Germinal center (tissue), 1 donor: ENCODE data around the gene RBFA.

ENCODE experiments used
- DNase-seq: peaks from one replicate; pipeline ENCODE4 v3.0.0; 2012; ENCODE audit warnings: mixed read lengths, low spot score

Gene RBFA

DNA sequence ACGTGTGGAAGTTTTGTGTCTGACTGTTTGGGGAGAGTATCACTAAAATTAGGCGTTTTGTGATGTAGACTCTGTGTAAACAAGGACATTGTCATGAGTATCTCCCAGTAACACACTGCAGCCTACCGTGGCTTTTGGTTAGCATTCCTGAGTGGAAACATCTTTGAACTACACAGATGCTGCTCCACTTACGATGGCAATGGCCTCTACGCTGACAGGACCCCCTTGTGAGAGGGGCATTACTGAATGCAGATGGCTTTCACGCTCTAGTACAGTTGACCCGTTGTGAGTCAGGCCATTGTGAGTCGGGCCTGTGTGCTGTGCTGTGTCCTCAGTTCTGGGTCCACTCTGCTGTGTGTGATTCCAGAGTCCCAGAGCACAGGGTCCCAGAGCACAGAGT lies 40.5 kb downstream of the RBFA start:
- no peak for DNase-seq

GRCh38 chr18:80075940-80076339 lies 41.7 kb downstream of the RBFA start:
- DNase-seq = no peak

DNA sequence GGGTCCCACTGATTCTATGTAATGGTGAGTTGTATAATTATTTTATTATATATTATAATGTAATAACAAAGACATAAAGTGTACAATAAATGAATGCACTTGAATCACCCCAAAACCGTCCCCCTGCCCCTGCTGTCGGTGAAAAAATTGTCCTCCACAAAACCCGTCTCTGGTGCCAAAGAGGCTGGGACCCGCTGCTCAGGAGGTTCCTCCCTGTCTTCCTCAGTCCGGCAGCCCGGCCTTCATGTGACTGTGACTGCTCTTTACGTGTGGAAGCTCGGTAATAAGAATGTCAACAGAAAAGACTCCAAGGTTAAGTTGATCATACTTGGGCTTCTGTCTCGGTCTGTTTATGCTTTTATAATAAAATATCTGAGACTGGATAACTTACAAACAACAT lies 42.1 kb downstream of the RBFA start:
- no peak for DNase-seq

DNA sequence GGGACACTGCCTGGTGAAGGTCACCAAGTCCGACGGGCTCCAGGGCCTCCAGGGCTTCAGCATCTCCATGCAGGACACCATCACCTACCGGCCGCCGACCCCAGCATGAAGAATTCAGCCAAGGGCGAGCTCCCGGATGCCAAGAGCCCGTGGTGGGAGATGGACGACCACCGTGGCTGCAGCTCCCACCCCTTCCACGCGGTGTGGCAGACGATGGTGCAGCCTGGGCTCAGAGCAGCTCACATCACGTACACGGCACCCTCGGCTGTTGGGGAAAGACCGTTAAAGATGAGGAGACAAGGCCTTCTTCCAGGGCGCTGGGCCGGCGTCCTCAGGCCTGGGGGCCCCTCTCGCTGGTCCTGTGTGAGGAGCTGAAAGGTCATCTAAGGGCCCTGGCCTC lies 43.6 kb downstream of the RBFA start:
- DNase-seq = no peak
